ENCODE data around the gene SMAP1.

The SMAP1 gene

DNA sequence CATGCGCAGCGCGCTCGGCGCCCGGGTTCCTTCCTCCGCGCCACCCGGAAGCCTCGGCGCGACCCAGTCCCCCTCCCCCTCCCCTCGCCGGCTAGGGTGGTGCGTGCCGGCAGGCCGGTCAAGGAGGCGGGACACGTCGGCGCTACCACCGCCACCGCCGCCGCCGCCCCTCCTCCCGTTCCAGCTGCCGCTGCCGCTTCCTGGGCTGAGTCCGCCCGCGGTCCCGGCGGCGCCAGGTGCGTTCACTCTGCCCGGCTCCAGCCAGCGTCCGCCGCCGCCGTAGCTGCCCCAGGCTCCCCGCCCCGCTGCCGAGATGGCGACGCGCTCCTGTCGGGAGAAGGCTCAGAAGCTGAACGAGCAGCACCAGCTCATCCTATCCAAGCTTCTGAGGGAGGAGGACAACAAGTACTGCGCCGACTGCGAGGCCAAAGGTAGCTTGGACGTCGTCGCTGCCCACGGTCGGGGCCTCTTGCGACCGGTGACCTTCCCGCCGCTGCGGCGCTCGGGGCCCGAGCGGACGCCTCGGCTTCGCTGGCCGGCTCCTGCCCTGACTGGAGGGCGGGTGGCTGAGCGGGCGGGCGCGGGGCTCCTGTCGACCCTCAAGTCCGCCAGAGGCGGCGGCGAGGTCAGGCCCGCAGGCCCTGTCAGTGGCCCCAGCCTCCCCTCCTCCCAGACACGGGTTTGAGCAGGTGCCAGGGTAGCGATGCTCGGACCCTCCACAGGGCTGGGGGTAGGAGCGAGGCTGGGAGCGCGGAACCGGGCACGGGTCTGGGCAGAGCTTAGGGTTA, at the start of gene SMAP1:
SMAP1 (plus strand) TSS at position 173 of the 788 bp plus-strand sequence; CDS start at position 314, 141 bp downstream.
- H3K4me3 ChIP-seq (ENCODE audit: low read depth, low read length): peak within 1 kb of the TSS; percentile 88

DNA sequence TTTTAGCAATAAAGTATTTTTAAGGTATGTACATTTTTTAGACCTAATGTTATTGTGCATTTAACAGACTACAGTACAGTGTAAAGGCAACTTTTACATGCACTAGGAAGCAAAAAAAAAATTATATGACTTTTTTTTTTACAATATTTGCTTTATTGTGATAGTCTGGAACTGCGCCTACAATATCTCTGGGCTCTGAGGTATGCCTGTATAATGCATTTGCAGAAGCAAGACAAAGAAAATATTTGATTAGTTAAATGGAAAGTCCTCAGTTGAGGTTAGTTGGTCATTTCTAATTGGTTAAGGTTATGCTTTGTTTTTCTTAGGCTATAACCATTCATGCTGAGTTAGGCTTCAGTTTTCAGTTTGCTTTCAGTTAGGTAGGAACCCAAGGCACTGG, 46.9 kb upstream of the SMAP1 start:
- H3K4me3 ChIP-seq (ENCODE audit: low read depth, low read length): no peak overlapping the region

DNA sequence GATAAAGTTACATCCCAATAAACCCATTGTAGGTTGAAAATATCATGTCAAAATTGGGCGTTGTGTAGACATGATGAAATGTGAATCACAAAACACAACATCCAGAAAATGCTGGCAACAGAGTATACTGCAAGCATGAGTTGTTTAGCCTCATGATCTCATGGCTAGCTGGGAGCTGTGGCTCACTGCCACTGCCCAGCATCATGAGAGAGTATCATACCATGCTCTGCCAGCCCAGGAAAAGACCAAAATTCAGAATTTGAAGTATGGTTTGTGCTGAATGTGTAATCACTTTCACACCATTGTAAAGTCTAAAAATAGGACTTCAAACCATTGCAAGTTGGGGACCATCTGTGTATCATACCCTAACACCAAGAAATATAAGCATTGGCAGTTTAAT, 45.2 kb upstream of the SMAP1 start:
- H3K4me3 ChIP-seq (ENCODE audit: low read depth, low read length): no peak overlapping the region

DNA sequence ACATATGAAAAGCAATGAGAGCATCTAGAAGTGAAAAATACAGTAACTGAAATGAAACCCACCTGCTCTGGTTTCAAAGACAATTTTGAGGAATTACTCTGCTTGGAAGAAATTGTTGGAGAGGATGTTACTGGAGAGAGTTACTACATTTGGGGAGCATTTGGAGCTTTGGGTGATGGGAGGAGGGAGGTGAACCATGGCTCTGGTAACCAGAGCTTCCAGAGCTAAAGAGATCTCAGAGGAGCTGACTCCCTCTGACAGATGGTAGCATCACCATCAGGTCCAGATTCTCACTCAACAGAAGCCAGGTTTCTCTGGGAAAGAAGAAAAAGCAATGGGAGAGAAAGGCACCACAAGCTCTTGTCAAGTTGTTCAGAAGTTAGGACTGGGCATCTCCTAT, 42.2 kb upstream of the SMAP1 start:
- H3K4me3 ChIP-seq (ENCODE audit: low read depth, low read length): no peak overlapping the region

DNA sequence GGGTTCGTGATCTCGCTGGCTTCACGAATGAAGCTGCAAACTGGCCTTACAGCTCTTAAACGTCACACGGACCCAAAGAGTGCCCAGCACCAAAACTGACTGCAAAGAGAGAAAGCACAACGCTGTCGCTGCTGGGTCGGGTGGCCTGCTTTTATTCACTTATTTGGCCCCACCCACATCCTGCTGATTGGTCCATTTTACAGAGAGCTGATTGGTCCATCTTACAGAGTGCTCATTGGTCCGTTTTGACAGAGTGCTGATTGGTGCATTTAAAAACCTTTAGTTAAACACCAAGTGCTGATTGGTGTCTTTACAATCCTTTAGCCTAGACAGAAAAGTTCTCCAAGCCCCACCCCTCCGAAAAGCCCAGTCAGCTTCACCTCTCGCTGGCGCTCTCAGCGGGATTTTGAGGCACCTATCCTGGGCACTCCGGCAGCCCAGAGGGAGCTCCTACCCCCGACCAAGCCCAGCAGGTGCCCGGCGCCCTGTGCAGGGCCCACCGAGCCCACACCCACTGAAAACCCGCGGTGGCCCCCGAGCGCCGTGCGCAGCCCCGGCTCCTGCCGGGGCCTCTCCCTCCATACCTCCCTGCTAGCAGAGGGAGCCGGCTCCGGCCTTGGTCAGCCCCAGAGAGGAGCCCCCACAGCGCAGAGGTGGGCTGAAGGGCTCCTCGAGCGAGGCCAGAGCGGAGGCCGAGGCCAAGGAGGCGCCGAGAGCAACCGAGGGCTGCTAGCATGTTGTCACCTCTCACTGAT, 40.0 kb upstream of the SMAP1 start:
- H3K4me3 ChIP-seq (ENCODE audit: low read depth, low read length): no peak overlapping the region

DNA sequence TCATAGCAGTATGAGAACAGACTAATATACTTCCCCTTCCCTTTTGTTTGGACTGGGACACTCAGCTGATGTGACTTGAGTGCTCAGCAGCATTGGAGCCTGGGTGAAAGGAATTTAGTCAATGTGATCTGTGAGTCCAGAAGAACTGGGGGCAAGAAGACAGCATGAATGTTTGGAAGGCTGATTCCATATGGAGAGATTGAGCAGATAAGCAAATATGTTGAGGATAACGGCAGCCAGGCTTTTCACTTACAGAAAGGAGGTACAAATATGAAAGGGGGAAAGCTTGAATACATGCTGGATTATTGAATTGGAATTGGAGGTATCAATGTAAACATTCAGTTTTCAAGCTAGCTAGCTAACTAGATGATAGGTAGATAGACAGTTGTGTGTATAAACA, 37.8 kb upstream of the SMAP1 start:
- no peak overlapping the region for H3K4me3 ChIP-seq (ENCODE audit: low read depth, low read length)

DNA sequence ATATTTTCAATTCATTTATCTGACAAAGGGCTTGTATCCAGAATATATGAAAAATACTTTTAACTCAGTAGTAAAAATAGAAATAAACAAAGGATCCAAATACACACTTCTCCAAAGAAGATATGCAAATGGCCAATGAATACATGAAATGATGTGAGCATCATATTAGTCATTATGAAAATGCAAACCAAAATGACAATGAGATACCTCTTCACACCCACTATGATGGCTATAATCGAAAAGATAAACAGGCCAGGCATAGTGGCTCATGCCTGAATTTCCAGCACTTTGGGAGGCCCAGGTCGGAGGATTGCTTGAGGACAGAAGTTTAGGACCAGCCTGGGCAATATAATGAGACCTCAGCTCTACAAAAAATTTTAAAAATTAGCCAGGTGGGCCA, 33.8 kb upstream of the SMAP1 start:
- H3K4me3 ChIP-seq (ENCODE audit: low read depth, low read length): no peak overlapping the region

DNA sequence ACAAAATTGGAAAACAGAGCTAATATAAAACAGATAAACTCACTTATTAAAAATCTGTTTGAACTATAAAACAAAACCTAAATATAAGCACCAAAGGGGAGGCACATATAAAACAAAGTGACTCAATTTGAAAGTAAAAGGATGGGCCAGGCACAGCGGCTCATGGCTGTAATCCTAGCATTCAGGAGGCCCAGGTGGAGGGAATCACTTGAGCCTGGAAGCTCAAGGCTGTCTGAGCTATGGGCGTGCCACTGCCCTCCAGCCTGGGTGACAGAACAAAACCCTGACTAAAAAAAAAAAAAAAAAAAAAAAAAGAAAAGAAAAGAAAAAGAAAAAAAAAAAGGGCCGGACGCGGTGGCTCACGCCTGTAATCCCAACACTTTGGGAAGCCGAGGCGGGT, 31.1 kb upstream of the SMAP1 start:
- no peak overlapping the region for H3K4me3 ChIP-seq (ENCODE audit: low read depth, low read length)

DNA sequence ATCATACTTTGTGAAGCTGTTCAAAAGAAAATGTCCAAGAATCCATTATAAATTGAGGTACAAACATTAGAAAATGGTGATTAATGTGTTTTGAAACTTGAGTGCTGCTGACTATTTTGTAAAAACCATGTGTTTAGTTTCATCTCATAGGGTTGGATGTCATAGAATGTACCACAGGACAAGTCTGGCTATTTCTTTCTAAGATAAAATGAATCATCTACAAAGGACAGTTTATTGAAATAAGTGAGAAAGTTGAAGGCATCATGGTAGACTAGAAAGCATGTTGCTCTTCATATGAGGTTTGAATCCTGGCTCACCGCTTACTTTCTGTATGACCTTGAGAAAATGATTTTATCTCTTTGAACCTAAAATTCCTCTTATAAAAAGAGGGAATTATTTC, 29.2 kb upstream of the SMAP1 start:
- no peak overlapping the region for H3K4me3 ChIP-seq (ENCODE audit: low read depth, low read length)

DNA sequence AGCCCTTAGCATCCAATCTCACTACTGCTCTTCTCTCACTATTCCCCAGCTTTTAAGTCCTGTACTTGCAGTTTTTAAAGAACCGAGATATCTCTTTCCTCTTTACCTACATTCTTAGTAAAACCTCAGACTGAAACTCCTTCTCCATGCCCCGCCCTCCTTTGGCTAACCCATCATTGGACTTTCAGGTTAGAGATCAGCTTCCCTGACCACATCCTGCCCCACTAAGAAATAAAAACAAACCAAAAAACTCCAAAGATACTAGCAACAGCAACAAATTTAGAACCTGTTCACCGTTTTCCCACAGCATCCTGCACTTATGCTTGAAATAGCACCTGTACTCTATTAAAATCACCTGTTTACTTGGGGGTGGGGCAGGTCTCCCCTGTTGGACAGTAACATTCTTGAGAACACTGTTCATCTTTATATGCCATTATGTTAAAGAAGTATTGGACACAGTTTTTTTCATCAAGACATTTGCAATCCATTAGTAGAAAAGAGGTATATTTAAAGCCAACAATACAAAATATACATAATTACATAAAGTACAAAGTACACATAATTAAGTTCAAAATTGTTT, 16.3 kb upstream of the SMAP1 start:
- no peak overlapping the region for H3K4me3 ChIP-seq (ENCODE audit: low read depth, low read length)

DNA sequence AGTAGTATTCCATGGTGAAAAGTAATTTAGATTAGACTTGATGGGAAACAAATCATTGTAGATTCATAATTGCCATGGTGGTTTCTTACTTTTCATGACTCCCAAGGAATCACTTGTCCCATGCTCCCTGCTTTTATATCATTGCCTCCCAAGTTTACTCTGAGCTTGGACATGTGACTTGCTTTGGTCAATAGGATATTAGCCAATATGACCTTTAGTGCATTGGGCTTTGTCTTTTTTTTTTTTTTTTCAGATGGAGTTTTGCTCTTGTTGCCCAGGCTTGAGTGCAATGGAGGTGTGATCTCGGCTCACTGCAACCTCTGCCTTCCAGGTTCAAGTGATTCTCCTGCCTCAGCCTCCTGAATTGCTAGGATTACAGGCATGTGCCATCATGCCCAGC, 15.5 kb upstream of the SMAP1 start:
- no peak overlapping the region for H3K4me3 ChIP-seq (ENCODE audit: low read depth, low read length)

DNA sequence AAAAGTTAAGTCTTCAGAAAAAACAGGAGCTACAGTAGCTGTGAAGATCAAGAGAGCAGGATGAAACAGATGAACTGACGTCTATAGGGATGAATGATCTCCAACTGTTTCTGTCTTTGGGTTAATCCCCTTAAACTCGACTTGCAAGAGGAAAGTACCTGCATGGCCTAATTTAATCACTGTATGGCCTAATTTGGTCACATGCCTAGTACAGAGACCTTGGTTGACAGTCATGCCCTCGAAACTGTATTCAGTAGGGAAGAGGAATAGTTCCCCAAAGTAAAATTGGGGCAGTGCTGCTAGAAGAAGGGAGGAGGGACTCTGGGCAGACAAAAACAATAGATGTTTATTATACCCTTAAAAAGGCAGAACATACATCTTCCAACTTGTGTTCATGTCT, 10.0 kb upstream of the SMAP1 start:
- no peak overlapping the region for H3K4me3 ChIP-seq (ENCODE audit: low read depth, low read length)

DNA sequence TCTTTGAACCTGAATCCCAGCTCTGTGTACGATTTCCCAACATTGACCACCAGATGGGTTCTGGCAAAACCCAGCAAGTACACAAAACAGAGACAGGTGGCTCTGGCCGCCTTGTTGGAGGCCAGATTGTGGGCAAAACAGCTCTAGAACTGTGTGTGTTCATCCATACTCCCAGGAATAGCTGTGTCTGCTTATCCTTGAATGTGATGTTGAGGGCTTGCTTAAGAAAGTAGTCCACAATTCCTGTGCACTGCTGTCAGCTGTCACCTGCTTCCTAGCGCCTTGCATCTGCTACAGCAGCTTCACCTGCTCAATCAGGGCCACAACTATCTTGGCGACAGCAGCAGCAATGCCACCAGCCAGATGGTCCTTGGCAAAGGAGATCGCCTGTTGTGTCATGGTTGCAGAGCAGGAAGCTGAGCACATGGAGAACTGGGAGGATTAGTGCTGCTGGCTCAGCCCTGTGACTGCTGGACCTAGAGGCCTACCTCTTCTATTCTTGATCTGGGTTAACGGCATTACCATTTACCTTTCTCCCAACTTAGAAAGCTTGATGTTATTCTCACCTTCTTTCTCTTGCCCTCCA, 3.7 kb upstream of the SMAP1 start:
- H3K4me3 ChIP-seq (ENCODE audit: low read depth, low read length): no peak overlapping the region

DNA sequence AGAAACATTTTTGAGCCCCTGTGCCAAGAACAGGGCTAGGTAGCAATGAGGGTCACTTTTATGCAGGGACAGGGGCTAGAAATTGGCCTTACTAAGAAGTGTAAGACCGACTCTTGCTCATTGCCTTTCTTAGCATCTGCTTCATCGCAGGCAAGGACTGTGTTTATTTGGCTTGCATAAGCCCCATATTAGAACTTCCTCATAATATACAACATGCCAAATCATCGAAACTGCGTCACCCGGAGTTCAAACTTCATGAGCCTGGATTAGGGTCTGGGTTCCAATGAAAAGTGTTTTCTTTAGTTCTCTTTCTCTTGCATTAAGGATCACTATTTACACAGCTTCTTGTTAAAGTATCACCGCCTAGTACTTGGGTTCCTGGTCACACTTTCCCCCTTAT, 977 bp upstream of the SMAP1 start:
- no peak overlapping the region for H3K4me3 ChIP-seq (ENCODE audit: low read depth, low read length)

DNA sequence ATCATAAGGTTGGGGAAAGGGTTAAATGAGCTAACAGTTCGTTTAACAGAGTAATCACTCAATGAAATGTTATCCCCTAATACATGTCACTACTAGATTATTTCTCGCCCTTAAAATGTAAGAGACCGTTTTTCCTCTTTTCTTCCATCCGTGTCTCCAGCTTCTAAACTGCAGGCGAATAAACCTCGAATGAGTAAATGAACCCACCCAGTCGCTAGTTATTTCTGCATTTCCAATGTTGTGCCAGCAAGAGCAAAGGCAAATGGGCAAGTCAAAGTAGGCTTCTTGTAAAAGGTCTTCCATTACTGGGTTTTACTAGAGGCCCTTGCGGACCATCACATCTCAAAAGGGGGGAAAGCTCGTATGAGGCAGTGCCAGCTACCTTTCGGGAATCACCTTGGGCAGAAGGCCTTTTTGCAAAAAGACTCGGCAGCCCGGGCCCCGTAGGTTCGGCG, 400 bp upstream of the SMAP1 start:
- no peak overlapping the region for H3K4me3 ChIP-seq (ENCODE audit: low read depth, low read length)

DNA sequence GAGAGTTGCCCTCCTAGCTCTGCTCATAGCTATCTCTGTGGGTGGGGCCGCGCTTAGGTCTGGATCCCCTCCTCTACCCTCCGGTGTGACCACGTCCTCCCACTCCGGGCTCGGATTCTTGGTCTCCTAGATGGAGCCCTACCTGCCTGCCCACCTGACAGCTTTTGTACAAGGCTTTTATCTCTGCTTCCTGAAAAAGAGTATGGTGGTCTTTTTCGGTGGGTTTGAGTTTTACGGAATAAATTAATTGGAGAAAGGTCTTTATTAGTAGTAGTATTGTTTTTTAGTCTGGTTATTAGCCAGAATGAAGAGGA, 773 bp downstream of the SMAP1 start:
- H3K4me3 ChIP-seq (ENCODE audit: low read depth, low read length): peak overlapping the region; percentile 88

DNA sequence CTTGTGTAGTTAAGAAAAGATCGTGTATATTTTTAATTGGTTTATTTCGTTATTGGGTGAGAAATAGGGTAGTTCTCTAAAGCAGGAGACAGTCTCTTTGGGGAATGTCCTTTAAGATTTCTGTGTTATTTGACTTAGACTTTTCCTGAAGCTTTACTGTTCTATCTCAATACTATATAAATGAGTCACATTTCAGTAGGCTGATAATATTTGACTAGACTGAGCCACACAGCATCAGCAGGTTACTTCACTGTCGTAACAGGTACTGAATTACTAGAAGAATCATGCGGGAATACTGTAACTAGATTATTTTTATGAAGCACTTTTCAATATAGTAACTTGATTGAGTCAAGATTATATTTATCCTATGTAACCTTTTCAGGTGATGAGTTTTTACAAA, 1.4 kb downstream of the SMAP1 start:
- H3K4me3 ChIP-seq (ENCODE audit: low read depth, low read length): peak overlapping the region; percentile 88

DNA sequence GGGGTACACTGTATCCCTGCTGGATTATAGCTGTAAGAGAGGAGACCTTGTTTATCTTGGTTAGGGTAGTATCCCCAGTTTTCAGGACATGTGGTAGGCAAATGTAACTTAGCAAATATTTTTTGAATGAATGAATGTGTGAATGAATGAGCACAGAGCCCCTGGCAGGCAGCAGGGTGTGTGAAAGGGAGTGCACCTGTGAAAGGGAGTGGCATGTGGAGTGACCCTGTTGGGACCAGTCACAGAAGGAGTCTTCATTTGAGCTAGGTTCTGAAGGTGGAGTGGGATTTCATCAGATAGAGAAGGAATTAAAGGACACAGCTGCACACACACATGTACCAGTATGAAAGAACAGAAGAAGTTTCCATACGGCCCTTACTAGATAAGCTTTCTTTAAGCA, 4.9 kb downstream of the SMAP1 start:
- H3K4me3 ChIP-seq (ENCODE audit: low read depth, low read length): no peak overlapping the region

DNA sequence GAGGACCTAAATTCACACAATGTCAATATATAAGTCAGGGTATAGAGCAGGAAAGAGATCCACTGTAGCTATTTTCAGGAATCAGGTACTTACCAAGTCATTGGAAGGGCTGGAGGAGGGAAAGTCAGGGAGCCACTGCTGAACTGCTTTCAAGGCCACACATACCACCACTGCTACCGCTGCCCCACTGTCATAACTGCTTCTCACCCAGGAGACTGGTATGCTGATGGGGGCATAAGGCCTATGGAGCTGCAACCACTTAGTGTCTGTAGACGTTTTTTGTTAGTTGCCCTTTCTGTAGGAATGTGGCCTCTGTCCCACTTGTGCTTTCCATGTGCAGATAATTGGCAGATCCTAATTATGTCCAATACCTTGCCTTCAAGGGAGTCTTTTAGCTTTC, 5.4 kb downstream of the SMAP1 start:
- no peak overlapping the region for H3K4me3 ChIP-seq (ENCODE audit: low read depth, low read length)

DNA sequence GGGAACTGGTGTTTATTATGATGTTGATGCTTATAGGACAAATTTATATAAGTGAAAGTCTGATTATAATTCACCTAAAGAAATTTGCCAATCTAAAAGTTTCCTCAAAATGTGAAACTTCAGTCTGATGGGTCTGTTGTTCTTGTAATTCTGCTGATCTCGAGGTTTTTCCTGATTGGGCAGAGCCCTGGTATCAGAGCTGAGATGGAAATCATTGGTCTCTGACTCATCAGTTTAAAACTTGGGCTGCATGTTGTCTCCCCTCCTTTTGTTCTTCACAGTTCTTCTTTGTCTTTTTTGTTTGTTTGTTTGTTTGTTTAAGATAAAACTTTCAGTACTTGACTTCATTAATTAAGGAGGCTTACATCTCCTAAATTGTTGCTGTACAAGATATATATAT, 5.9 kb downstream of the SMAP1 start:
- H3K4me3 ChIP-seq (ENCODE audit: low read depth, low read length): no peak overlapping the region

DNA sequence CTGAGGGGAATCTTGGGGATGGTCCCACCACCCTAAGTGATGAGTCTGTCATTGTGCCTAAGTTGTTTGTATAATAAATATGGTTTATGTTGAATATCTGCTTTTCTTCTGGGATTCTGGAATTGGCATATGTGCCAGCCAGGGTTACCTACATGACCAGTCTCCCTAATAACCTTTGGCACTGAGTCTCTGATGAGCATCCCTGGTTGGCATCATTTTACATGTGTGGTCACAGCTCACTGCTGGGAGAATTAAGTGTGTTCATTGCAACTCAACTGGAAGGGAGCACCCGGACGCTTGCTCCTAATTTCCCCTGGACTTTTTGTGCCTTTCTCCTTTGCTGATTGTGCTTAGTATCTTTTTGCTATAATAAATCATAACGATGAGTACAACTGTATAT, 8.1 kb downstream of the SMAP1 start:
- H3K4me3 ChIP-seq (ENCODE audit: low read depth, low read length): no peak overlapping the region

DNA sequence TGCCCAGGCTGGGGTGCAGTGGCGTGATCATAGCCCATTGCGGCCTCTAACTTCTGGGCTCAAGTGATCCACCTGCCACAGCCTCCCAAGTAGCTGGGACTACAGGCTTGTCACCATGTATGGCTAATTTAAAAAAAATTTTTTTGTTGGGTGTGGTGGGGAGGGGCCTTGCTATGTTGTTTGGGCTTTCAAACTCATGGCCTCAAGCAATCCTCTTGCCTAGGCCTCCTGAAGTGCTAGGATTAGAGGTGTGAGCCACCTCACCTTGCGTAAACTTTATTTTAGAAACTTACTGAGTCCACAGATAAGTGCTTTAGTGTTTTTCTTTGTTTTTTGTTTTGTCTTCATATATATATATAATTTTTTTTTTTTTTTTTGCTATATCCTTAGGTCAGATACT, 9.1 kb downstream of the SMAP1 start:
- no peak overlapping the region for H3K4me3 ChIP-seq (ENCODE audit: low read depth, low read length)

Data from iPS-11a (cell line).